H9 (cell line): ENCODE results near the gene ZC3HAV1. TPM values are rescaled to one million over a fixed set of nuclear protein-coding genes. Genes with fewer than 3 reads are reported as not detected.

Source experiments
- DNase-seq: peaks from one replicate; pipeline ENCODE4 v3.0.0-alpha.2; 2017
- H2AFZ ChIP-seq: one replicate; pipeline ENCODE4 v1.6.1; 2013; ENCODE audit warnings: mild to moderate bottlenecking, low read length, control low read depth, moderate library complexity
- H2AK5ac ChIP-seq: 2 replicates; pipeline ENCODE4 v1.6.1; 2013; ENCODE audit warnings: low read length, control low read depth, mixed read lengths; ENCODE audit not compliant: insufficient read length
- H2BK120ac ChIP-seq: one replicate; pipeline ENCODE4 v1.6.1; 2013; ENCODE audit warnings: low read depth, mild to moderate bottlenecking, low read length, control low read depth, inconsistent platforms; ENCODE audit not compliant: poor library complexity, severe bottlenecking
- H2BK12ac ChIP-seq: 2 replicates; pipeline ENCODE4 v1.6.1; 2013; ENCODE audit warnings: low read length, control low read depth, mixed read lengths, low read depth; ENCODE audit not compliant: insufficient read length
- H2BK15ac ChIP-seq: 2 replicates; pipeline ENCODE4 v1.6.1; 2013; ENCODE audit warnings: low read depth, low read length, control low read depth
- H2BK20ac ChIP-seq: one replicate; pipeline ENCODE4 v1.6.1; 2013; ENCODE audit warnings: low read depth, mild to moderate bottlenecking, low read length, control low read depth, inconsistent platforms; ENCODE audit not compliant: poor library complexity, severe bottlenecking
- H2BK5ac ChIP-seq: 2 replicates; pipeline ENCODE4 v1.6.1; 2013; ENCODE audit warnings: low read length, control low read depth, mixed read lengths; ENCODE audit not compliant: insufficient read length
- H3K14ac ChIP-seq: 2 replicates; pipeline ENCODE4 v1.6.1; 2013; ENCODE audit warnings: low read length, control low read depth; ENCODE audit not compliant: insufficient read depth
- H3K18ac ChIP-seq: 2 replicates; pipeline ENCODE4 v1.6.1; 2013; ENCODE audit warnings: low read depth, mild to moderate bottlenecking, mixed read lengths, low read length, control low read depth; ENCODE audit not compliant: insufficient read length
- H3K23ac ChIP-seq: 2 replicates; pipeline ENCODE4 v1.6.1; 2013; ENCODE audit warnings: low read length, control low read depth, mixed read lengths, low read depth; ENCODE audit not compliant: insufficient read length
- H3K23me2 ChIP-seq: 2 replicates; pipeline ENCODE4 v1.6.1; 2013; ENCODE audit warnings: low read depth, mild to moderate bottlenecking, mixed read lengths, low read length, control low read depth; ENCODE audit not compliant: insufficient read length, poor library complexity, severe bottlenecking
- H3K27ac ChIP-seq: 2 replicates; pipeline ENCODE4 v1.5.1; 2013; ENCODE audit warnings: low read length, control low read depth, mixed read lengths, low read depth; ENCODE audit not compliant: insufficient read length
- H3K27me3 ChIP-seq: 2 replicates; pipeline ENCODE4 v1.6.1; 2013; ENCODE audit warnings: low read length, control low read depth, inconsistent platforms; ENCODE audit not compliant: insufficient read depth
- H3K4ac ChIP-seq: 2 replicates; pipeline ENCODE4 v1.6.1; 2013; ENCODE audit warnings: low read depth, mild to moderate bottlenecking, control low read depth, inconsistent platforms, low read length, moderate library complexity
- H3K4me1 ChIP-seq: 2 replicates; pipeline ENCODE4 v1.6.1; 2013; ENCODE audit warnings: low read length, control low read depth, inconsistent platforms; ENCODE audit not compliant: insufficient read depth
- H3K4me2 ChIP-seq: 2 replicates; pipeline ENCODE4 v1.6.1; 2013; ENCODE audit warnings: low read length, control low read depth, mixed read lengths; ENCODE audit not compliant: insufficient read length, insufficient read depth
- H3K56ac ChIP-seq: 2 replicates; pipeline ENCODE4 v1.6.1; 2013; ENCODE audit warnings: low read depth, mild to moderate bottlenecking, mixed read lengths, low read length, control low read depth; ENCODE audit not compliant: insufficient read length
- H3K79me1 ChIP-seq: 2 replicates; pipeline ENCODE4 v1.6.1; 2013; ENCODE audit warnings: low read depth, mild to moderate bottlenecking, moderate library complexity, low read length, control low read depth, inconsistent platforms; ENCODE audit not compliant: insufficient read depth, poor library complexity, severe bottlenecking
- H3K79me2 ChIP-seq: 2 replicates; pipeline ENCODE4 v1.6.1; 2013; ENCODE audit warnings: low read length, control low read depth, inconsistent platforms; ENCODE audit not compliant: insufficient read depth
- H3K9ac ChIP-seq: 2 replicates; pipeline ENCODE4 v1.6.1; 2013; ENCODE audit warnings: low read length, control low read depth, mixed read lengths; ENCODE audit not compliant: insufficient read length; ENCODE audit errors: extremely low read depth
- H3K9me3 ChIP-seq: one replicate; pipeline ENCODE4 v1.6.1; 2013; ENCODE audit warnings: low read depth, low read length, inconsistent platforms; ENCODE audit not compliant: control insufficient read depth
- H3T11ph ChIP-seq: one replicate; pipeline ENCODE4 v1.6.1; 2013; ENCODE audit warnings: mild to moderate bottlenecking, low read length, control low read depth, inconsistent platforms
- H4K20me1 ChIP-seq: one replicate; pipeline ENCODE4 v1.6.1; 2013; ENCODE audit not compliant: control insufficient read depth, insufficient read length, insufficient read depth
- H4K5ac ChIP-seq: 2 replicates; pipeline ENCODE4 v1.6.1; 2013; ENCODE audit warnings: low read depth, mild to moderate bottlenecking, mixed read lengths, low read length, control low read depth; ENCODE audit not compliant: insufficient read length
- H4K8ac ChIP-seq: replicated peaks from 2 replicates; pipeline ENCODE4 v1.6.1; 2013; ENCODE audit warnings: low read length, control low read depth, mixed read lengths, low read depth; ENCODE audit not compliant: insufficient read length
- H4K91ac ChIP-seq: 2 replicates; pipeline ENCODE4 v1.6.1; 2013; ENCODE audit warnings: low read depth, mild to moderate bottlenecking, moderate library complexity, mixed read lengths, low read length, control low read depth; ENCODE audit not compliant: insufficient read length
- H3K27ac Mint-ChIP-seq, 3 experiments: 2 replicates in 2 of 3; 3 replicates in 1 of 3; pipeline ENCODE4 v1.8.0; 2020 to 2021; ENCODE audit warnings: mixed read lengths in 3 of 3, mild to moderate bottlenecking in 1 of 3, moderate library complexity in 1 of 3
- H3K27me3 Mint-ChIP-seq: 2 replicates; pipeline ENCODE4 v1.8.0; 2021; ENCODE audit warnings: low read depth, mild to moderate bottlenecking, moderate library complexity, mixed read lengths
- H3K36me3 Mint-ChIP-seq, 3 experiments: 2 replicates in 2 of 3; 3 replicates in 1 of 3; pipeline ENCODE4 v1.8.0; 2020 to 2021; ENCODE audit warnings: low read depth in 3 of 3, mixed read lengths in 3 of 3; ENCODE audit not compliant: insufficient read depth in 1 of 3
- H3K4me1 Mint-ChIP-seq, 2 experiments: 2 replicates each; pipeline ENCODE4 v1.8.0; 2020; ENCODE audit warnings: mixed read lengths in 2 of 2
- H3K4me3 Mint-ChIP-seq, 2 experiments: 2 replicates in 1 of 2; 3 replicates in 1 of 2; pipeline ENCODE4 v1.8.0; 2020 to 2021; ENCODE audit warnings: mild to moderate bottlenecking in 2 of 2, mixed read lengths in 2 of 2, moderate library complexity in 1 of 2
- H3K9me3 Mint-ChIP-seq, 2 experiments: 2 replicates in 1 of 2; 3 replicates in 1 of 2; pipeline ENCODE4 v1.8.0; 2020; ENCODE audit warnings: mild to moderate bottlenecking in 2 of 2, mixed read lengths in 2 of 2, moderate library complexity in 1 of 2
- WGBS: extraction: QIAGEN DNeasy Blood & Tissue Kit; methylation state at CpG from one replicate; pipeline ENCODE4 v1.1.7; 2013; ENCODE audit warnings: missing lambda C conversion rate, low lambda C conversion rate, mixed read lengths; ENCODE audit not compliant: insufficient read length; ENCODE audit errors: extremely low coverage; 5-methylcytosine and 5-hydroxymethylcytosine counted together
- total RNA-seq: library from RNA; stranded (reverse); gene quantifications from 2 replicates; pipeline ENCODE4 v1.2.1, GENCODE V29; 2021
- TF ChIP-seq, protein P1 (sequence below): fragments of 200-600 bp; sonication (generic); conservative IDR thresholded peaks from 3 replicates; pipeline ENCODE4 v1.8.0; 2021; ENCODE audit warnings: antibody characterized with exemption, mild to moderate bottlenecking

ZC3HAV1 gene
- total RNA-seq, 1 experiment from 2014 or later = 32.8 TPM

GRCh38 chr7:139089118-139089517 lies 20.4 kb downstream of the ZC3HAV1 start:
- no peak overlapping the region for H3K27ac ChIP-seq
- H2AK5ac ChIP-seq = no peak overlapping the region
- H2BK5ac ChIP-seq = no peak overlapping the region
- H3K4me2 ChIP-seq = no peak overlapping the region
- Mint-ChIP-seq H3K4me1 (peaks cover 21 to 24% of the 10 kb centered on the region in 2 experiments), H3K27me3 (no peaks in the 10 kb centered on the region), H3K27ac (no peak overlapping the region), H3K4me3 (no peak overlapping the region), H3K9me3 (peaks cover 0 to 4% of the 10 kb centered on the region in 2 experiments; a peak in 1 of 5 replicates), H3K36me3 (peaks cover 24 to 48% (median 25%) of the 10 kb centered on the region in 3 experiments)
- no peak overlapping the region for H2BK20ac ChIP-seq
- H3K4ac ChIP-seq = no peak overlapping the region
- no peaks in the 10 kb centered on the region for H3K9me3 ChIP-seq
- no peak overlapping the region for H3K23ac ChIP-seq
- H3K79me1 ChIP-seq = peaks cover 4% of the 10 kb centered on the region
- no peak overlapping the region for H3K18ac ChIP-seq
- no peak overlapping the region for H2BK12ac ChIP-seq
- H3K27me3 ChIP-seq = no peaks in the 10 kb centered on the region
- no peak overlapping the region for H2BK120ac ChIP-seq
- H3K14ac ChIP-seq = no peak overlapping the region
- no peak overlapping the region for H3K9ac ChIP-seq
- H3K79me2 ChIP-seq = no peaks in the 10 kb centered on the region; the same call in 1 of the 2 replicates
- no peak overlapping the region for H4K8ac ChIP-seq
- H3T11ph ChIP-seq = no peak overlapping the region
- TF ChIP-seq, protein P1, sequence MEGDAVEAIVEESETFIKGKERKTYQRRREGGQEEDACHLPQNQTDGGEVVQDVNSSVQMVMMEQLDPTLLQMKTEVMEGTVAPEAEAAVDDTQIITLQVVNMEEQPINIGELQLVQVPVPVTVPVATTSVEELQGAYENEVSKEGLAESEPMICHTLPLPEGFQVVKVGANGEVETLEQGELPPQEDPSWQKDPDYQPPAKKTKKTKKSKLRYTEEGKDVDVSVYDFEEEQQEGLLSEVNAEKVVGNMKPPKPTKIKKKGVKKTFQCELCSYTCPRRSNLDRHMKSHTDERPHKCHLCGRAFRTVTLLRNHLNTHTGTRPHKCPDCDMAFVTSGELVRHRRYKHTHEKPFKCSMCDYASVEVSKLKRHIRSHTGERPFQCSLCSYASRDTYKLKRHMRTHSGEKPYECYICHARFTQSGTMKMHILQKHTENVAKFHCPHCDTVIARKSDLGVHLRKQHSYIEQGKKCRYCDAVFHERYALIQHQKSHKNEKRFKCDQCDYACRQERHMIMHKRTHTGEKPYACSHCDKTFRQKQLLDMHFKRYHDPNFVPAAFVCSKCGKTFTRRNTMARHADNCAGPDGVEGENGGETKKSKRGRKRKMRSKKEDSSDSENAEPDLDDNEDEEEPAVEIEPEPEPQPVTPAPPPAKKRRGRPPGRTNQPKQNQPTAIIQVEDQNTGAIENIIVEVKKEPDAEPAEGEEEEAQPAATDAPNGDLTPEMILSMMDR = no peak
- no peak overlapping the region for H4K91ac ChIP-seq
- no peaks in the 10 kb centered on the region for H3K23me2 ChIP-seq
- no peaks in the 10 kb centered on the region for H4K20me1 ChIP-seq
- H2BK15ac ChIP-seq = no peak overlapping the region
- no CpG with 5 or more reads among the region's 2 CpGs for WGBS
- no peak for DNase-seq
- no peak overlapping the region for H4K5ac ChIP-seq
- H2AFZ ChIP-seq = no peak overlapping the region
- peaks cover 5% of the 10 kb centered on the region; the same call in 1 of the 2 replicates for H3K4me1 ChIP-seq
- H3K56ac ChIP-seq = no peak overlapping the region
